Upper lobe of right lung (tissue), 1 donor: ENCODE measurements around the gene TMA7B. TPM values are rescaled to one million over a fixed set of nuclear protein-coding genes. Genes with fewer than 3 reads are reported as not detected.
A peak's percentile ranks its signal among the peaks of the same experiment; 100 is the strongest.

ENCODE experiments used
- ATAC-seq: fragments of 200-7000 bp; cut with Tn5 transposase; one replicate; pipeline ENCODE4 v1.9.1; 2020; ENCODE audit warnings: mild to moderate bottlenecking, moderate library complexity
- DNase-seq: peaks from one replicate; pipeline ENCODE4 v3.0.0-alpha.2; 2020
- H3K27ac ChIP-seq: fragments of 200-600 bp; one replicate; pipeline ENCODE4 v1.8.0; 2022
- H3K27me3 ChIP-seq: fragments of 200-600 bp; one replicate; pipeline ENCODE4 v1.8.0; 2022; ENCODE audit warnings: mild to moderate bottlenecking
- H3K36me3 ChIP-seq: fragments of 200-600 bp; one replicate; pipeline ENCODE4 v1.8.0; 2022
- H3K4me1 ChIP-seq: fragments of 200-600 bp; one replicate; pipeline ENCODE4 v1.8.0; 2022
- H3K4me3 ChIP-seq: fragments of 200-600 bp; one replicate; pipeline ENCODE4 v1.8.0; 2022; ENCODE audit warnings: mild to moderate bottlenecking
- H3K9me3 ChIP-seq: fragments of 200-600 bp; one replicate; pipeline ENCODE4 v1.8.0; 2022
- CTCF ChIP-seq: fragments of 200-600 bp; IDR thresholded peaks from one replicate; pipeline ENCODE4 v1.8.0; 2022; ENCODE audit warnings: antibody characterized with exemption
- intact Hi-C: fragments of 100-400 bp; cut with DNase I; formaldehyde crosslinking; loops from one replicate; pipeline ENCODE4 v1.11.0; 2022
- total RNA-seq: library from RNA; stranded (reverse); fragmentation: NEBNext Ultra II Directional; extraction: Animal tissue kit (Norgen Biotek cat#: 25700); gene quantifications from one replicate; pipeline ENCODE4 v1.2.1, GENCODE V29; 2021
- donor health status: DM: no; HTN: yes; CAD: no; lungs with severe emphysema.

Gene TMA7B
- total RNA-seq, 1 donor from 2014 or later: 0.69 TPM

- H3K9me3 ChIP-seq: no peaks in the 10 kb centered on the region
- H3K4me1 ChIP-seq: no peaks in the 10 kb centered on the region
- DNase-seq (no peak), ATAC-seq (no peak)
- H3K27ac ChIP-seq: no peak overlapping the region
- no peak overlapping the region for H3K4me3 ChIP-seq
- H3K36me3 ChIP-seq: no peaks in the 10 kb centered on the region
- no peak for TF ChIP-seq CTCF
- intact Hi-C loops: no loop called here
- no peaks in the 10 kb centered on the region for H3K27me3 ChIP-seq
These were observed 5.6 kb downstream of the TMA7B start for GRCh38 chr22:39965748-39966147.

- intact Hi-C loops: no loop called here
- DNase-seq (no peak), ATAC-seq (no peak)
- H3K36me3 ChIP-seq: no peaks in the 10 kb centered on the region
- H3K9me3 ChIP-seq: no peaks in the 10 kb centered on the region
- TF ChIP-seq CTCF: no peak
- H3K4me1 ChIP-seq: no peaks in the 10 kb centered on the region
- H3K27ac ChIP-seq: no peak overlapping the region
- H3K4me3 ChIP-seq: no peak overlapping the region
- no peaks in the 10 kb centered on the region for H3K27me3 ChIP-seq
These were observed 6.3 kb downstream of the TMA7B start for GRCh38 chr22:39966470-39966869.

GRCh38 chr22:39967103-39967829, 7.1 kb downstream of the TMA7B start:
- no peak for TF ChIP-seq CTCF
- Histone ChIP-seq H3K9me3 (no peaks in the 10 kb centered on the region), H3K27me3 (no peaks in the 10 kb centered on the region), H3K36me3 (no peaks in the 10 kb centered on the region), H3K4me3 (no peak overlapping the region), H3K27ac (no peak overlapping the region), H3K4me1 (no peaks in the 10 kb centered on the region)
- DNase-seq (no peak), ATAC-seq (no peak)
- intact Hi-C loops: no loop called here

- Histone ChIP-seq H3K27me3 (no peaks in the 10 kb centered on the region), H3K4me3 (no peak overlapping the region), H3K27ac (no peak overlapping the region), H3K36me3 (no peaks in the 10 kb centered on the region), H3K9me3 (no peaks in the 10 kb centered on the region), H3K4me1 (no peaks in the 10 kb centered on the region)
- DNase-seq: no peak
- intact Hi-C loops: no loop called here
- TF ChIP-seq CTCF: no peak
- ATAC-seq: peak; percentile 48
These were observed 8.1 kb downstream of the TMA7B start for GRCh38 chr22:39967996-39968972.

GRCh38 chr22:39970742-39971141, 10.5 kb downstream of the TMA7B start:
- Histone ChIP-seq H3K9me3 (no peaks in the 10 kb centered on the region), H3K4me3 (no peak overlapping the region), H3K36me3 (no peaks in the 10 kb centered on the region), H3K27ac (no peak overlapping the region), H3K4me1 (no peaks in the 10 kb centered on the region), H3K27me3 (peaks cover 11% of the 10 kb centered on the region)
- intact Hi-C loops: no loop called here
- ATAC-seq: no peak
- no peak for TF ChIP-seq CTCF
- DNase-seq: no peak
